HG02759 (cell line): ENCODE data around the gene RPS6KA6.

Source experiments
- ATAC-seq: cut with Tn5 transposase; IDR thresholded peaks from one replicate; pipeline ENCODE4 v1.9.1; 2021; ENCODE audit warnings: mild to moderate bottlenecking, moderate library complexity; ENCODE audit not compliant: unreplicated experiment

The RPS6KA6 gene

DNA sequence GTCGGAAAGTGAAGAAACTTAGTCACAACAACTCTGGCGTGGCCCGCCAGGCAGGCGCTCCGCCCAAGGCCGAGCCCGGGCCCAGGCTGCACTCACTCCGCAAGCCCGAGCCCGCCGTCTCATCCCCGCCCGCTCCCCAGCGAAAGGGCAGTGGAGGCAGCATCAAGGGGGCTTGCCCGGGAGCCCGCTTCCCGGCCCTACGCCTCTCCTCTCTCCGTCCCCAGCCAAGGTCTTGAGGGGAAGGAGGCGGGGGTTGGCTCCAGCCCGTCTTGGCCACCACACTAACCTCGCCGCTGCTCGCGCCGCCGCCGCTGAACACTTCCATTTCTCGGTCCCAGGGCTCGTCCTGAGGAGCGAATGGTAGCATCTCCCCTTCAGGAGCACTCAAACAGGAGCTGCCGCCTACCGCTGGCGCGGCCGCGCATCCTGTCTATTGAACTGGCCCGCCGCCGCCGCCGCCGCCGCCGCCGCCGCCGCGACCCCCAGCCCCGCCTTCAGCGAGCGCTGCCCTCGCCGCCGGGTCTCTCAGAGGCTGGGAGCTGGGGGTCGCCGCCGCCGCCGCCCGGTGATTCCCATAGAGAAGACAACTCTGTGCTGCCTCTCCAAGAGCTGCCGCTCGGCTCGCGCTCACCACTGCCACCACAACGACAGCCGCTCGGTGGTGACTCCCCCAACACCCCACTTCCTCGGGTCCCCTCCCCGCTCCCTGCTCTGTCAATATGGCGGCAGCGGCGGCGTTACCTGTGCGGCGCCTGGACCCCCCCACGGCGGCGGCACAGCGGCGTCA, at the start of gene RPS6KA6:
TSS of gene RPS6KA6 (minus strand) at position 667 of the 787 bp plus-strand sequence. CDS start at position 367, 300 bp downstream.
- ATAC-seq, result peak; percentile 66

DNA sequence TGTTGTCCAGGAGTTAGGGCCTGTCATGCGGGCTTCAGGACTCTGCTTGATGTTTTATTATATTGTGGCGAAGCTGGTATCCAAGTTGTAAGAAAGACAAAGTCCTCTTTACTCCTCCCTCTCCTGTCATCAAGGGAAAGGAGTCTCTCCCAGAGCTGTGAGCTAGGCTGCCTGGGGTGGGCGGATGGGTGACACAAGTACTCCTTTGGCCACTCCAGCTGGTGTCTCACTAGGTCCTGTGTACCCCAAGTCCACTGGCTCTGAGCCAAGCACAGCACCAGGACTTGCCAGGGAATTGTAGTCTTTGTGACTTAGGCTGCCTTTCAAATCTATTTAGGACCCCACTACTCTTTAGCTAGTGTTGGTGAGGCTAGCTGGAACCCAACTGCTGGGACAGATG, 36.7 kb upstream of the RPS6KA6 start:
- ATAC-seq, result no peak

DNA sequence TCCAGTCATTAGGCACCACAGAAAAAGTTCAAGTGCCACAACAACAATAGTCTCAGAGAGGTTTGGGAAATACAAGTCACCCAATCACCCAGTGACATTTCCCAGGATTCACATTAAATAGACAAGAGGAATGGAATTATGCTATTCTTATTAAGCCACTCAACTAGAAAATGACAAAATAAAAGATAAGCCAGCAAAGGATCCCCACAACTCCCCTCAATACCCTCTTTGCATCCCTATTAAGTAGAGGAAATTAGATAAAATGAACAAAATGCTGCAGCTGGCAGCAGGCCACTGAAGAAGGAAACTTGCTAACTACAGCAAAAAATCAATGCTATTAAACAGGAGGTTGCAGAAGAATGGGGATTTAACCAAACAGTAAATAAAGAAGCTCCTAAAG, 35.3 kb upstream of the RPS6KA6 start:
- ATAC-seq, result no peak

DNA sequence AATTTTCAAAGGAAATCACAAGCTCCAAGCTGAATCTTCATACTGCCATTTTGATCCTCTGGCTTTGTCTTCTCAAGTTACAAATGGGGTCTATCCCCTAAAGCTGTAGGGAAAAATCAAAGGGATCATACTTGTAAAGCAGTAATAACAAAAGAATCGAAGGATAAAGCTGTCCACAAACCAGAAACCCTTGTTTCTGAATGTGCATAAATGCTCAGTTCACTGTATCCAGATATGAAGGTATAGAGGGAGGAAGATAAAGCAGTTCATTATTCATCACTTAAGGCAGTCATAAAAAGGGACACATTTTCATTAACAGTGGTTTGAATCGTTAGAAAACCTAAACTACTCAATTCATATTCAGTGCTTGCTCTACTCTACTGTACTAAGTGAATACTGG, 33.2 kb upstream of the RPS6KA6 start:
- ATAC-seq, result no peak

DNA sequence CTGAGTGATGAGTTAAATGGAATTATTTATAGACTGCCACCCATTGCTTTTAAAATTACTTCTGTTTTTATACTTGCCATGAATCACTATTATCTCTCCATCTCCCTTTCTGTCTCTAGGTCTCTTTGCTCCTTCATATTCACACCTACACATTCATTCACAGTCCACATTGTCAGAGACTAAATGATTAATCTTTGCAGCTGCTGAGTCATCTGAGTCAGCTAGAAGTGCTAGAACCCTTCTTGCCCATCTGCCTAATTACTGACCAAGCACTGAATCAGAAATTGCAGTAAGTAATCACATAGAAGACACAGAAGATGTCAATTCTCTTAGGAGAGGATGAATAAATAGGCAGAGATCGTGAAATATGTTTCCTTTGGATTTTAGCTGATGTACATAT, 31.6 kb upstream of the RPS6KA6 start:
- ATAC-seq, result no peak

DNA sequence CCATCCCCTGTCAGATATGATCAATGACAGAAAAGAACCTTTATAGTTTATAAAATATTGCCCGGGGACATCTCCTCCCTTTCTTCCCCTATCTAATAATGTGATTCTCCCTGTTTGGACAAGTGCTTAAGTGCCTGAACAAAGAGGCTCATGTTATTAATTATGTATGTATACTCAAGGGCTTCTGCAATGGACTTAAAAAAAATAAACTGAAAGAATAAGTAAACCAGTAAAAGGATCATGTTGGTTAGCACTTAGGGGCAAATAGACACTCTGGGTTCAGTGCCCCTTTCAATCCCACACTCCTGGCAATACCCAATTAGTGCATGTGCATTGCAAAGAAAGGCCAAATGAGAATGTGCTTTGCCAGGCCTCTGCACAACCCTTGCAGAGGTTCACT, 30.7 kb upstream of the RPS6KA6 start:
- no peak for ATAC-seq

DNA sequence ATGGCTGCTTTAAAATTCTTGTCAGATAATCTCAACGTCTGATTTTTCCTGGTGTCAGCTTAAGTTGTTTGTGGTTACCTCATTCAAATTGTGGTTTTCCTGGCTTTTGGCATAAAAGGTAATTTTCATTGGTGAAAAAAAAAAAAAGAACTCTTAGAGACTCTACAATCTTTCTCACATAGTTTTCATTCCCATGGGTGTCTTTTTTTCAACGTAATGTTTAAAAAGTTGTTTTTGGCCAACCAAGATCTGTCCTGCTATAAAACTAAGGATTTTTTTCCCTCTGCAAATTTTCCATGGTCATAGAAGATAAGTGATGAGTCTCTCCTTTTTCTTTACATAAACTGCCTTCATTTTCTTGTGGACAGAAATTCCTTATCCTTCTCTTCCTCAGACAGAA, 28.9 kb upstream of the RPS6KA6 start:
- no peak for ATAC-seq

DNA sequence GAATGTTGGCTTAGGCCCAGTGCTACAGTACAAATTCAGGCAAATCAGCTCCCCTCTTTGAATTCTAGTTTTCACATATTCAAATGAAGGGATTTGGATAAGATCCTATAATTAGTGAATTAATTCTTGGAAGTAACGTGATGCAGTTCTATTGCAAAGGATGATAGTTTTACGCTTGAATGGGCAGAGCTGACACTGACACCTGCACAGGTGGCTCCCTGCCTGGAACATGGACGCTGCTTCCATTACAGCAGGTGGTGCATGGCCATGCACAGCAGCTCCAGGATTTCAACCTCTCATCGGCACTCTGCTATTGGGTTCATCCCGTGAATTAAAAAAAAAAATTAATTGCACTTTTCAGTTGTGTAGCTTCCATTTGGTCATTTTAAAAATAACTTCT, 28.4 kb upstream of the RPS6KA6 start:
- no peak for ATAC-seq

DNA sequence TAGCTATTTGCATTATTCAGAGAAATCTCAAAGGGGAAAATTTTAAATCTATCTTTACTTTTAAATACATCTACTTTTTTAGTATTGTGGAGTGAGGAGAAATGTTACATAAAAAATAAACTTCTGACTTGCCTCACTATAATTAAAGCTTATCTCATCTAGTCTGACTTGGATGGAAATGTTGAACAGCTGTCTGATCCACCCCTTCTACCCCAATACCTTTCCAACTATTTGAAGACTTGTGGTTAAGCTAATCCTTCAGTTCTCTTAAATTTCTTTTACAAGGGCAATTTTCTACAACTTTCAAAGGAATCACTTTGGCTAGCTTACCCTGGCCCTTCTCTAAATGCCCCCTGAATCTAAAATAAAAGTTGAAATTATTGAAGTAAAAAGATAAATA, 17.3 kb upstream of the RPS6KA6 start:
- ATAC-seq, result no peak

DNA sequence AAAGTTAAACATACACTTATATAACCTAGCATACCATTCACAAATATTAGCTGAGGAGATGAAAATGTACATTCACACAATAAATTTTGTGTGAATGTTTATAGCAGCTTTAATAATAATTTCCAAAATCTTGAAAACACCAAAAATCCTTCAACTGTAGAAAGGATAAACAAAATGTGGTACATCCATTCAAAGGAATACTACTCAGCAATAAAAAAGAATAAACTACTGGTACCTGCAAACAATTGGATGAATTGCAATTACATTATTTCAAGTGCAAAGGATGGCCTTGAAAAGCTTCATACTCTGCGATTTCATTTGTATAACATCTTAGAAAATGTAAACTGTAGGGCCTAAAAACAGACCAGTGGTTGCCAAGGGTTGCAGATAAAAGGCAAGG, 11.7 kb upstream of the RPS6KA6 start:
- no peak for ATAC-seq

DNA sequence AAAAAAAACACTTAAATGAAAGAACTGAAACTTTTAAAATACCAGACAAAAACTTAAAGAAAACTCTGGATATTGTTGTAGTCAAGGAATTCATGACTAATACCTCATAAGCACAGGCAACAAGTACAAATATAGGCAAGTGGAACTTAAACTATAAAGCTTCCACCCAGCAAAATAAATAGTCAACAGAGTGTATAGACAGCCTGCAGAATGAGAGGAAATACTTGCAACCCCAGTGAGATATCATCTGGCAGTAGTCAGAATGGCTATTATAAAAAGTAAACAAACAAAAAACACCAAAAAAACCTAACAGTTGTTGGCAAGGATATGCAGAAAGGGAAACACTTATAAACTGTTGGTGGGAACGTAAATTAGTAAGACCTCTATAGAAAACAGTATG, 9.6 kb upstream of the RPS6KA6 start:
- no peak for ATAC-seq

DNA sequence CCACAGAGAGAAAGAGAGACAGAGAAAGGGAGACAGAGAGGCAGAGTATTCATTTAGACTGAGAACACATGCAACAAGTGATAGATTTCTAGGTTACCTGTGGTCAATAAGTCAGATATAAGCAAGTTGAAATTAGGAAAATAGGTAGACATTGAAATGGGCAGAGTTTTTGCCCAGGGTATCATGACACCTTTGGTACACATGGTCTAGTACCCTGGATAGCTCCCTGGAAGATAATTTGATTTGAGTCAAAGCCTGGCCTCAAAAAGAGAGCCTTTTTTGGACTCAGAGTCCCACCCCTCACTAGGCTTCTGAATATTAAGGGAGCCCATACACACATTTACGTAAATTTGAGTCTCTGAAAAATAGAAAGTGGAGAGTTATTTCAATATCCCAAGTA, 4.0 kb upstream of the RPS6KA6 start:
- ATAC-seq, result no peak

DNA sequence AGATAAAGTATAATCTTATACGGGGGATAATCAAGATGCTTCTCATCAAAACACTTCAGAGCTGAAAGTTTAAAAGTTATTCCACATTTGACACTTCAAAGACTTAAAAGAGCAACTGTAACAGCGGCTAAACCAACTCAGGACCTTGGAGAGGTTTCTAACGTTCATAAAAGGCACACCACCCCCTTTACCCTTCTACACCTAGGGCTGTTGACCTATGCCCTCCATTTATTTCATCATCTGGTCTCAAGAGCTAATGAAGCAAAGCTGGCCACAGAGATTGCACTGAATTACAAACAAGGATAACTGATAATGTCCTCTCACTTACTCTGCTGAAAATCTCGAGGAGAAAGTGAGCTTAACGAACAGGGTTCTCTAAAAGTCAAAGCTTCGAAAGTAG, 1.1 kb upstream of the RPS6KA6 start:
- ATAC-seq, result no peak

DNA sequence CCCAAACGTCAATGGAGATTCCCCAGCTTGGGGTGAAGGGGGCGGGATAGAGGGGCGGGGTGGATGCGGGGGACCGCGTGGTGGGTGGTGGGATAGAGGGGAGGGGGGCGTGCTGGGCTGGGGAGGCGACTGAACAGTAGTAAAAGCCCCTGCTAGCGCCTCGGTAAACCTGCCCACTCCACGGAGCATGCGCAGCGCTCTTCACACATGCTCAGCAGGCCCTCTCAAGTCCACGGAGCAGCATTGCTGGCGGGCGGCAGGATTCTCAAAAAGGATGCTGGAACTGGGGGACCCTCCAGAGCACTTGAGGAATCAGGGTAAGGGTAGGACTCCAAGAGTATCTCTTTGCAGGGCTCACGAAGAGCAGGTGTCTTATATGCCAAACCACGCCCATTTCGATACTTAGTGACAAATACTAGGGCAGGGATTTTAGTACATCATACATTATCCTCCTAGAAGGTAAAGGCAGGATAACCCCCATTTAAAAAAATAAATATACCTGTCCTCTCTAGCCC, 378 bp upstream of the RPS6KA6 start:
- ATAC-seq, result peak; percentile 66

DNA sequence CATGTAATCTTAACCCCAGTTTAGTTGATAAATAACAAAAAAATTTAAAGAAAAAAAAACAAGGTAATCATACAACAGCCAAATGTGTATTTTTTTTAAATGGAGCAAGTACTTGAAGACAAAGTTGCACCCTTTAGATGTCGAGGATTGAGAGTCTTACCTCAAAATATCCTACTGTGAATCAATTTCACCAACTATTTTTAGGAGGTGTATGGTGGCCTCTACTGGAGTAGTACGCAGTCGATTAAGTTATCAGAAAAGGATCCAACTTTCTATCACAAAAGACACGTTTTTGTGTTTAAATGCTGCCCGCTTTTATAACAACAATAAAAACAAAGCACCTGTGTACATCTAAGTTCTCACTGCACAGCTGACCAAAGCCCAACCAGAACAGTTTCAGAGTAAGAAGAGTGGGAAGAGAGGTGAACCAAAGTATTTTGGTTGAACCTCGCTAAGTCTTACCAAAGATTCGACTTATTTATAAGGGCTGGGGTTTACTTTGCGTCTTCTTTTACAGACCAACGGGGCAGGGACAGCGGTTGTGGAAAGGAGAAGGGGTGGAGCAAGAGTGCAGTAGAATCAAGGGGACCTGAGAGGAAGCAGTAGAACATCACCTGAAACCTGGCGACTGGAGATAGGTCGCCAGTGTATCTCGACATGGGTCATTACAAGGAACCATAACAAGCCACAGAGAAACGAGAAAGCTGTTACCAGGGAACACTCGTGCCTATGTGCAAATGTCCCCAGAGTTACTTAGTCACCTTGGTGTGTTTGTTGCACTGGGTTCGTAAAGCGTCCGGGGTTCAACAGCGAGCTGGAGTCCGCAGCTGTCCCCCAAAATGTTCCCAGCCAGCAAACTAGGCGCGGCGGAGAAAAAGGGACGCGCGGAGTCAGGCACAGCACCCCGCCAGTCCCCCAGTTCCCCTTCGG, 1.1 kb downstream of the RPS6KA6 start:
- peak; percentile 24 for ATAC-seq

DNA sequence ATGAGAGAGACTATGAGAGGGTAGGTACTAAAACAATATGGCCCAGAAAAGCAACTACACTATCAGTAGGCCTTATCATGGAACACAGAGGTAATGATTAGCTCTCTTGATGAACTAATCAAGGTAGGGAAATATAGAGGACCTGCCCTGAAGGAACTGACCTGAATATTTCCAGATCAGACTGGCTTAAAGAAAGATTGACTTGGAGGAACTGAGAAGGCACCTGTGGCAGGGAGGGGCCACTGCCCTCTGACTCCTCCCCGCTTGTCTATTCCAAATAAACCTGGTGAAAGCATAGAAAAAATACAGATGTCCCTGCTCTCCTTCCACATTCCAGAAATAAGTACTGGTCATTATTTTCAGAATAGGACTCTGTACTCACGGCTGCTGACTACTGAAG, 5.5 kb downstream of the RPS6KA6 start:
- no peak for ATAC-seq

DNA sequence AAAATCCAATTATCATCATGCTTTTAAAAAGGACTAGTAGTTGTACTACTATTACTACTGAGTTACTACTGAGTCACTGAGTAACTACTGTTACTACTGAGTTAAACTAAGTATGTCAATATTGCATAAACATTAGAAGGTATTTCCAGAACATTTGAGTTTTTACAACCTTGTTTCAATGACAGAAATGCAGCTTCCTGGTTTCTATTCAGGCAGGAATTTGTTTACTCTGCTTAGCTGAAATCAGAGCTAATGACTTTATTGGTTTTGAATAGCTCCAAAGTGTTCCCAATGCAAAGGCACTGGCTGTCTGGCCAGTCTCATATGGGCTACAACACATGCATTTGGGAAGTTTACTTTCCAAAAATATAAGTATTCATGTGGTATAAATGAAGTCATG, 12.0 kb downstream of the RPS6KA6 start:
- ATAC-seq, result no peak

DNA sequence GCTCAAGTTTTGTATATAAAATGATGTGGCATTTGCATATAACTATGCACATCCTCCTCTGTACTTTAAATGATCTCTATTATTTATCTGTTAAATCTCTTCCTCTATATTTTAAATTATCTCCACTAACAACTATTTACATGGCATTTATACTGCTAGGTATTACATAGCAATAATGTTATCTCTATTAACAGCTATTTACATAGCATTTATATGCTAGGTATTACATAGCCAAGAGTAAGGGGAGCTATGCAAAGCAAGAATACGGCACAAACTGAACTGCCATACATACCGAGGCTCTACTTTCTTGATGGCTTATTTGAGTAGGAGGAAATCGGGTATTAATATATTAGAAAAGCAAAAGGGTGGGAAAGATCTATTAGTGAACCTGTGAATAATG, 12.7 kb downstream of the RPS6KA6 start:
- no peak for ATAC-seq

DNA sequence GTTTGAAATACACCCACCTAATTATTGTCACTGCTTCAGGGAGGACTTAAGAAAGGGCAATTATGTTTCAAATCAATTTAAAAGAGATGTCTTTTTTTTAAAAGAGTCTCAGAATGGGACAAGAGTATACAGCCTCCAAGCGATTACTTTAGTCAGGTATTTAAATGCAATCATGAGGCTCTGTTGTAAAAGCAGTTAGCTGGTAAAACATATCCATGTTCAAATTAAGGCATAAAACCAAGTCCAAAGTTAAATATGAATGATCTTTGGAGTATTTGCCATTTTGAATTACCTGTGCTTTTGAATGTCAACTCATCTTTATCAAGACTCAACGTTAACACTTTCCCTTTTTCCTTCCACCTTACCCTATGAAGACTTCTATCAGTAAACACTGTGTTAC, 13.7 kb downstream of the RPS6KA6 start:
- ATAC-seq, result no peak

DNA sequence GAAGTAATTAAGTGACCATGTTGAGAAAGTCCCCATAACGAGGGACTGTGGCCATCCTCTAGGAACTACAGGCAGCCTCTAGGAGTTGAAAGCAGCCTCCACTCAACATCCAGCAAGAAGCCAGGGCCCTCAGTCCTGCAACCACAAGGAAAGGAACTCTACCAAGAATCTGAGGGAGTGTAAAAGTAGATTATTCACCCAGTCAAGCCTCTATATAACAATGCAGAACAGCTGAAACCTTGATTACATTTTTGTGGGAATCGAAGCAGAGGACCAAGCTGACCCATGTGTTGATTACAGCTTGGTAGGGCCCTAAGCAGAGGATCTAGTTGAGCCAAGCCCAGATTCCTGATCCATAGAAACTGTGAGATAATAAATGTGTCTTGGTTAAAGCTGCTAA, 17.1 kb downstream of the RPS6KA6 start:
- no peak for ATAC-seq

DNA sequence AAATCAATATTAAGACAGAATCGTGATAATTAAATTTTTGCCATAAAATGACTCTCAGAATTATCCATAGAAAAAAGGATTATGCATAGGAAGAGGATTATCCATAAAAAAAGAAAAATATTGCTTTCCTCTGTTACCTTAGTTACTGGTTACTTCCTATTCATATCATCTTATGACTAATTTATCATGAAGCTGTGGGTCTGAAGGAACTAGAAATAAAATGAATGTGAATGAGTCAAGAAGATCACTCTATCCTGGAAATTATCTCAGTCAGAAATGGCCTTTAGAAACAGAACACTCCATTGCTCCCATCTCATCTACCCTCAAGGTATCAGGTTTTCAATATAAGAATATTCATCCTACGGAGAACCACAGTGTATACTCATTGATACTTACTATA, 19.4 kb downstream of the RPS6KA6 start:
- no peak for ATAC-seq

DNA sequence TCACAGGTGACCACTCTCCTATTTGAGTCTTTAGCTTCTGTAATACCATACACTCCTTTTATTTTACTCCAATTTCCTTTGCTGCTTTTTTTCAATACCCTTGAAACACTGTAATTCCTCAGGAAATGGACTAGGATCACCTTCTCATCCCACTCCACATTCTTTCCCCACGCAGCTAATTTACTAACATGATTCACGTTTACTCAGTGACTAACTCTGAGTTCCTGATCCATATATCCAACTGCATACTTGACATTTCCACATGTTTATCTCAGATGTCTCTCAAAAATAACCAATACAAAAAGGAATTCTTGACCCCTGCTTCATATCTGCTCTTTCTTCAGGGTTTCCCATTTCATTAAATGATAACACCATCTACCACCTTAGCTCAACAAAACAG, 19.9 kb downstream of the RPS6KA6 start:
- no peak for ATAC-seq
